Upper lobe of left lung (tissue), 6 donors: Measurements from ENCODE around the gene TRHDE. TPM values are rescaled to one million over a fixed set of nuclear protein-coding genes. Genes with fewer than 3 reads are reported as not detected.

ENCODE experiments used
- ATAC-seq, 2 donors: fragments of 200-7000 bp; cut with Tn5 transposase; one replicate each; pipeline ENCODE4 v1.9.1; 2022; ENCODE audit warnings: mild to moderate bottlenecking in 2 of 2, moderate library complexity in 2 of 2; ENCODE audit not compliant: low FRiP score in 2 of 2
- DNase-seq, 2 donors: peaks; one replicate each; pipeline ENCODE4 v3.0.0-alpha.2; 2019 to 2020
- H3K27ac ChIP-seq, 4 donors: fragments of 200-600 bp; sonication (generic); one replicate each; pipeline ENCODE4 v1.5.1; 2016 to 2019
- H3K27me3 ChIP-seq, 4 donors: fragments of 200-600 bp; sonication (generic); one replicate each; pipeline ENCODE4 v1.5.1; 2017 to 2019
- H3K36me3 ChIP-seq, 4 donors: fragments of 200-600 bp; sonication (generic); one replicate each; pipeline ENCODE4 v1.5.1; 2016 to 2019
- H3K4me1 ChIP-seq, 4 donors: fragments of 200-600 bp; sonication (generic); one replicate each; pipeline ENCODE4 v1.5.1; 2018 to 2019
- H3K4me3 ChIP-seq, 4 donors: fragments of 200-600 bp; sonication (generic); one replicate each; pipeline ENCODE4 v1.5.1; 2017 to 2019; ENCODE audit warnings: mild to moderate bottlenecking in 2 of 4, moderate library complexity in 1 of 4
- H3K9me3 ChIP-seq, 4 donors: fragments of 200-600 bp; sonication (generic); one replicate each; pipeline ENCODE4 v1.5.1; 2018 to 2019
- CTCF ChIP-seq, 6 experiments: fragments of 450-650 bp in 4 of 6; fragments of 200-600 bp in 2 of 6; sonication (generic) in 2 of 6; IDR thresholded peaks; one replicate each; pipeline ENCODE4 v1.5.1; 2016 to 2019; ENCODE audit warnings: antibody characterized with exemption in 6 of 6
- EP300 ChIP-seq, 4 donors: sonication (generic); formaldehyde crosslinking; IDR thresholded peaks; one replicate each; pipeline ENCODE4 v1.5.1; 2017; ENCODE audit warnings: antibody characterized with exemption in 4 of 4, control low read depth in 2 of 4
- POLR2A ChIP-seq, 4 donors: fragments of 450-650 bp; IDR thresholded peaks; one replicate each; pipeline ENCODE4 v1.5.1; 2016 to 2017; ENCODE audit warnings: antibody characterized with exemption in 4 of 4, mild to moderate bottlenecking in 2 of 4
- POLR2AphosphoS5 ChIP-seq, 2 donors: sonication (generic); formaldehyde crosslinking; IDR thresholded peaks; one replicate each; pipeline ENCODE4 v1.5.1; 2017; ENCODE audit warnings: antibody characterized with exemption in 2 of 2
- WGBS, 2 donors: methylation state at CpG; one replicate each; pipeline ENCODE4 v1.1.5; 2017 to 2018; 5-methylcytosine and 5-hydroxymethylcytosine counted together
- total RNA-seq, 6 donors: library from RNA; depleted of rRNA in 4 of 6; stranded (reverse); fragments of >200 nt in 4 of 6; gene quantifications; one replicate each; pipeline versions ENCODE4 v1.1.0 to v1.2.1, GENCODE V29; 2016 to 2021
- donor health status: DM: no; HTN: no; CAD: no; lungs with moderate emphysema.
- donor health status: DM: no; HTN: yes; CAD: no; lungs with severe emphysema.

TRHDE gene
- total RNA-seq, 6 donors from 2014 or later: 2.9 to 21.0 (median 14.3) TPM

- no peaks in the 10 kb centered on the region for H3K27me3 ChIP-seq
- ATAC-seq (no peak), DNase-seq (no peak)
- TF ChIP-seq POLR2AphosphoS5 (IDR thresholded peaks at IDR 0.05) (no peak), EP300 (IDR thresholded peaks at IDR 0.05) (no peak), CTCF (IDR thresholded peaks at IDR 0.05) (no peak), POLR2A (IDR thresholded peaks at IDR 0.05) (no peak)
- no peaks in the 10 kb centered on the region for H3K36me3 ChIP-seq
- H3K27ac ChIP-seq: no peak overlapping the region
- no peaks in the 10 kb centered on the region for H3K4me1 ChIP-seq
- H3K9me3 ChIP-seq: no peaks in the 10 kb centered on the region
- no peak overlapping the region for H3K4me3 ChIP-seq
- 88 to 92% methylated on average over 3 of the region's 3 CpGs for WGBS, 2 donors
These were observed 28.6 kb downstream of the TRHDE start for GRCh38 chr12:72300728-72301127.

- H3K27me3 ChIP-seq: no peaks in the 10 kb centered on the region
- no peaks in the 10 kb centered on the region for H3K36me3 ChIP-seq
- no peaks in the 10 kb centered on the region for H3K4me1 ChIP-seq
- TF ChIP-seq CTCF (IDR thresholded peaks at IDR 0.05): no peak
- ATAC-seq (no peak), DNase-seq (no peak)
- no peaks in the 10 kb centered on the region for H3K9me3 ChIP-seq
- 35 to 41% methylated on average over 2 of the region's 2 CpGs for WGBS, 2 donors
- H3K4me3 ChIP-seq: no peak overlapping the region
- H3K27ac ChIP-seq: no peak overlapping the region
These were observed 32.6 kb downstream of the TRHDE start for GRCh38 chr12:72304751-72305150.

- 85 to 89% methylated on average over 6 of the region's 6 CpGs for WGBS, 2 donors
- H3K36me3 ChIP-seq: no peaks in the 10 kb centered on the region
These were observed 35.1 kb downstream of the TRHDE start for GRCh38 chr12:72307229-72307628.

GRCh38 chr12:72311946-72312345, 39.8 kb downstream of the TRHDE start:
- TF ChIP-seq CTCF (IDR thresholded peaks at IDR 0.05) (no peak), POLR2AphosphoS5 (IDR thresholded peaks at IDR 0.05) (no peak), EP300 (IDR thresholded peaks at IDR 0.05) (no peak), POLR2A (IDR thresholded peaks at IDR 0.05) (no peak)
- no peak overlapping the region for H3K27ac ChIP-seq
- WGBS, 2 donors: 71 to 73% methylated on average over 5 of the region's 5 CpGs

More at GRCh38 chr12:72307229-72307628, 35.1 kb downstream of the TRHDE start:
- no peak for ATAC-seq
- DNase-seq: no peak
- H3K27ac ChIP-seq: no peak overlapping the region
- no peaks in the 10 kb centered on the region for H3K9me3 ChIP-seq
- no peak overlapping the region for H3K4me3 ChIP-seq
- no peaks in the 10 kb centered on the region for H3K27me3 ChIP-seq
- no peaks in the 10 kb centered on the region for H3K4me1 ChIP-seq
- TF ChIP-seq POLR2A (IDR thresholded peaks at IDR 0.05) (no peak), CTCF (IDR thresholded peaks at IDR 0.05) (no peak)

GRCh38 chr12:72313806-72314205, 41.6 kb downstream of the TRHDE start:
- TF ChIP-seq POLR2AphosphoS5 (IDR thresholded peaks at IDR 0.05): no peak
- H3K27me3 ChIP-seq: no peaks in the 10 kb centered on the region
- no peaks in the 10 kb centered on the region for H3K4me1 ChIP-seq
- H3K9me3 ChIP-seq: no peaks in the 10 kb centered on the region
- ATAC-seq: no peak
- WGBS, 2 donors: 48 to 67% methylated on average over 2 of the region's 2 CpGs
- no peak overlapping the region for H3K27ac ChIP-seq
- H3K4me3 ChIP-seq: no peak overlapping the region
- no peaks in the 10 kb centered on the region for H3K36me3 ChIP-seq
- no peak for DNase-seq

More at GRCh38 chr12:72311946-72312345, 39.8 kb downstream of the TRHDE start:
- Histone ChIP-seq H3K4me1 (no peaks in the 10 kb centered on the region), H3K36me3 (no peaks in the 10 kb centered on the region), H3K27me3 (no peaks in the 10 kb centered on the region), H3K9me3 (no peaks in the 10 kb centered on the region), H3K4me3 (no peak overlapping the region)
- DNase-seq (no peak), ATAC-seq (no peak)
